HEK293 (cell line): Measurements from ENCODE around the gene COX7A2.
A peak's percentile ranks its signal among the peaks of the same experiment; 100 is the strongest.

Experiments
- ELK4 ChIP-seq: IDR thresholded peaks from 2 replicates; pipeline ENCODE4 v1.6.1; 2011; ENCODE audit warnings: mild to moderate bottlenecking, low read depth, low read length, borderline replicate concordance
- KLF16 ChIP-seq: fragments of 450-650 bp; formaldehyde crosslinking; IDR thresholded peaks from 2 replicates; pipeline ENCODE4 v1.5.1; 2017; ENCODE audit warnings: missing biosample characterization, missing genetic modification characterization
- KLF9 ChIP-seq: fragments of 450-650 bp; formaldehyde crosslinking; IDR thresholded peaks from 2 replicates; pipeline ENCODE4 v1.5.1; 2016; ENCODE audit warnings: missing biosample characterization, missing genetic modification characterization, low read depth
- PRDM1 ChIP-seq: fragments of 450-650 bp; formaldehyde crosslinking; IDR thresholded peaks from 2 replicates; pipeline ENCODE4; 2016; ENCODE audit warnings: missing biosample characterization, missing genetic modification characterization
- PRDM4 ChIP-seq: fragments of 450-650 bp; formaldehyde crosslinking; IDR thresholded peaks from 2 replicates; pipeline ENCODE4 v1.5.1; 2017; ENCODE audit warnings: missing biosample characterization, missing genetic modification characterization
- REPIN1 ChIP-seq: fragments of 450-650 bp; formaldehyde crosslinking; IDR thresholded peaks from 2 replicates; pipeline ENCODE4 v1.5.1; 2017; ENCODE audit warnings: missing biosample characterization, missing genetic modification characterization, low read depth
- TRIM28 ChIP-seq: IDR thresholded peaks from 2 replicates; pipeline ENCODE4 v1.6.1; 2011; ENCODE audit warnings: low read length, control low read depth, borderline replicate concordance
- ZBTB1 ChIP-seq: fragments of 450-650 bp; formaldehyde crosslinking; IDR thresholded peaks from 2 replicates; pipeline ENCODE4 v1.5.1; 2016; ENCODE audit warnings: missing biosample characterization, missing genetic modification characterization
- ZBTB21 ChIP-seq: fragments of 450-650 bp; formaldehyde crosslinking; IDR thresholded peaks from 2 replicates; pipeline ENCODE4 v1.5.1; 2017; ENCODE audit warnings: missing biosample characterization, missing genetic modification characterization
- ZBTB44 ChIP-seq: fragments of 450-650 bp; IDR thresholded peaks from 2 replicates; pipeline ENCODE4 v1.5.1; 2018; ENCODE audit warnings: missing biosample characterization, mild to moderate bottlenecking, missing genetic modification characterization
- ZBTB8A ChIP-seq: fragments of 450-650 bp; formaldehyde crosslinking; IDR thresholded peaks from 2 replicates; pipeline ENCODE4 v1.5.1; 2016; ENCODE audit warnings: missing biosample characterization, missing genetic modification characterization
- ZFHX2 ChIP-seq: fragments of 450-650 bp; formaldehyde crosslinking; conservative IDR thresholded peaks from 2 replicates; pipeline ENCODE4 v1.5.1; 2016; ENCODE audit warnings: missing biosample characterization, missing genetic modification characterization
- ZFP41 ChIP-seq: fragments of 450-650 bp; formaldehyde crosslinking; IDR thresholded peaks from 2 replicates; pipeline ENCODE4 v1.5.1; 2016; ENCODE audit warnings: missing biosample characterization, missing genetic modification characterization, borderline replicate concordance
- ZFP69B ChIP-seq: fragments of 450-650 bp; formaldehyde crosslinking; IDR thresholded peaks from 2 replicates; pipeline ENCODE4 v1.5.1; 2016; ENCODE audit warnings: missing biosample characterization, missing genetic modification characterization
- ZNF16 ChIP-seq: fragments of 450-650 bp; formaldehyde crosslinking; IDR thresholded peaks from 2 replicates; pipeline ENCODE4 v1.5.1; 2016; ENCODE audit warnings: low read depth, missing biosample characterization, missing genetic modification characterization
- ZNF2 ChIP-seq: fragments of 450-650 bp; formaldehyde crosslinking; IDR thresholded peaks from 2 replicates; pipeline ENCODE4 v1.5.1; 2016; ENCODE audit warnings: missing biosample characterization, missing genetic modification characterization
- ZNF23 ChIP-seq: fragments of 450-650 bp; formaldehyde crosslinking; IDR thresholded peaks from 2 replicates; pipeline ENCODE4 v1.5.1; 2016; ENCODE audit warnings: missing biosample characterization, missing genetic modification characterization, borderline replicate concordance
- ZNF239 ChIP-seq: fragments of 450-650 bp; formaldehyde crosslinking; IDR thresholded peaks from 2 replicates; pipeline ENCODE4 v1.5.1; 2016; ENCODE audit warnings: missing biosample characterization, missing genetic modification characterization
- ZNF473 ChIP-seq: fragments of 450-650 bp; formaldehyde crosslinking; IDR thresholded peaks from 2 replicates; pipeline ENCODE4 v1.5.1; 2017; ENCODE audit warnings: missing biosample characterization, missing genetic modification characterization
- ZNF585B ChIP-seq: fragments of 450-650 bp; formaldehyde crosslinking; IDR thresholded peaks from 2 replicates; pipeline ENCODE4 v1.5.1; 2016; ENCODE audit warnings: missing biosample characterization, missing genetic modification characterization
- ZNF596 ChIP-seq: fragments of 450-650 bp; IDR thresholded peaks from 2 replicates; pipeline ENCODE4 v1.5.0; 2018; ENCODE audit warnings: missing biosample characterization, mild to moderate bottlenecking, missing genetic modification characterization, moderate library complexity
- ZNF664 ChIP-seq: fragments of 450-650 bp; formaldehyde crosslinking; IDR thresholded peaks from 2 replicates; pipeline ENCODE4 v1.5.1; 2016; ENCODE audit warnings: missing biosample characterization, missing genetic modification characterization
- ZNF670 ChIP-seq: fragments of 450-650 bp; formaldehyde crosslinking; IDR thresholded peaks from 2 replicates; pipeline ENCODE4 v1.5.1; 2016; ENCODE audit warnings: missing biosample characterization, missing genetic modification characterization, low read depth
- ZNF776 ChIP-seq: fragments of 450-650 bp; formaldehyde crosslinking; IDR thresholded peaks from 2 replicates; pipeline ENCODE4 v1.5.0; 2017; ENCODE audit warnings: missing biosample characterization, missing genetic modification characterization, borderline replicate concordance
- ZSCAN16 ChIP-seq: fragments of 450-650 bp; formaldehyde crosslinking; IDR thresholded peaks from 2 replicates; pipeline ENCODE4 v1.5.1; 2016; ENCODE audit warnings: missing biosample characterization, missing genetic modification characterization
- TF ChIP-seq, protein P1 (sequence below): fragments of 450-650 bp; formaldehyde crosslinking; IDR thresholded peaks from 2 replicates; pipeline ENCODE4 v1.5.1; 2016; ENCODE audit warnings: missing biosample characterization, missing genetic modification characterization
- TF ChIP-seq, protein P2 (sequence below): fragments of 450-650 bp; formaldehyde crosslinking; IDR thresholded peaks from 2 replicates; pipeline ENCODE4 v1.5.1; 2017; ENCODE audit warnings: missing biosample characterization, missing genetic modification characterization
- TF ChIP-seq, protein P3 (sequence below): fragments of 450-650 bp; formaldehyde crosslinking; IDR thresholded peaks from 2 replicates; pipeline ENCODE4 v1.5.1; 2016; ENCODE audit warnings: missing biosample characterization, missing genetic modification characterization
- TF ChIP-seq, protein P4 (sequence below): fragments of 450-650 bp; formaldehyde crosslinking; IDR thresholded peaks from 2 replicates; pipeline ENCODE4 v1.5.1; 2016; ENCODE audit warnings: missing biosample characterization, missing genetic modification characterization

Gene COX7A2

GRCh38 chr6:75217193-75217592, 26.4 kb downstream of the COX7A2 start (continued):
- TF ChIP-seq, protein P1, sequence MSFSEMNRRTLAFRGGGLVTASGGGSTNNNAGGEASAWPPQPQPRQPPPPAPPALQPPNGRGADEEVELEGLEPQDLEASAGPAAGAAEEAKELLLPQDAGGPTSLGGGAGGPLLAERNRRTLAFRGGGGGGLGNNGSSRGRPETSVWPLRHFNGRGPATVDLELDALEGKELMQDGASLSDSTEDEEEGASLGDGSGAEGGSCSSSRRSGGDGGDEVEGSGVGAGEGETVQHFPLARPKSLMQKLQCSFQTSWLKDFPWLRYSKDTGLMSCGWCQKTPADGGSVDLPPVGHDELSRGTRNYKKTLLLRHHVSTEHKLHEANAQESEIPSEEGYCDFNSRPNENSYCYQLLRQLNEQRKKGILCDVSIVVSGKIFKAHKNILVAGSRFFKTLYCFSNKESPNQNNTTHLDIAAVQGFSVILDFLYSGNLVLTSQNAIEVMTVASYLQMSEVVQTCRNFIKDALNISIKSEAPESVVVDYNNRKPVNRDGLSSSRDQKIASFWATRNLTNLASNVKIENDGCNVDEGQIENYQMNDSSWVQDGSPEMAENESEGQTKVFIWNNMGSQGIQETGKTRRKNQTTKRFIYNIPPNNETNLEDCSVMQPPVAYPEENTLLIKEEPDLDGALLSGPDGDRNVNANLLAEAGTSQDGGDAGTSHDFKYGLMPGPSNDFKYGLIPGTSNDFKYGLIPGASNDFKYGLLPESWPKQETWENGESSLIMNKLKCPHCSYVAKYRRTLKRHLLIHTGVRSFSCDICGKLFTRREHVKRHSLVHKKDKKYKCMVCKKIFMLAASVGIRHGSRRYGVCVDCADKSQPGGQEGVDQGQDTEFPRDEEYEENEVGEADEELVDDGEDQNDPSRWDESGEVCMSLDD (tag by site-specific recombination), result no peak
- no peak for TF ChIP-seq KLF16
- TF ChIP-seq ZNF596 (tag by site-specific recombination), result no peak
- TF ChIP-seq ZNF473 (tag by site-specific recombination), result no peak
- no peak for TF ChIP-seq ZBTB1 (tag by site-specific recombination)
- no peak for TF ChIP-seq REPIN1
- no peak for TF ChIP-seq ZNF776 (tag by site-specific recombination)
- TF ChIP-seq PRDM1 (tag by site-specific recombination), result no peak
- no peak for TF ChIP-seq ZNF2 (tag by site-specific recombination)
- no peak for TF ChIP-seq KLF9 (tag by site-specific recombination)
- TF ChIP-seq ZNF23, result no peak
- TF ChIP-seq, protein P2, sequence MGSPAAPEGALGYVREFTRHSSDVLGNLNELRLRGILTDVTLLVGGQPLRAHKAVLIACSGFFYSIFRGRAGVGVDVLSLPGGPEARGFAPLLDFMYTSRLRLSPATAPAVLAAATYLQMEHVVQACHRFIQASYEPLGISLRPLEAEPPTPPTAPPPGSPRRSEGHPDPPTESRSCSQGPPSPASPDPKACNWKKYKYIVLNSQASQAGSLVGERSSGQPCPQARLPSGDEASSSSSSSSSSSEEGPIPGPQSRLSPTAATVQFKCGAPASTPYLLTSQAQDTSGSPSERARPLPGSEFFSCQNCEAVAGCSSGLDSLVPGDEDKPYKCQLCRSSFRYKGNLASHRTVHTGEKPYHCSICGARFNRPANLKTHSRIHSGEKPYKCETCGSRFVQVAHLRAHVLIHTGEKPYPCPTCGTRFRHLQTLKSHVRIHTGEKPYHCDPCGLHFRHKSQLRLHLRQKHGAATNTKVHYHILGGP (tag by site-specific recombination), result peak; percentile 93
- TF ChIP-seq ZSCAN16, result no peak
- peak; percentile 18; the same call in 1 of the 2 replicates for TF ChIP-seq ZFHX2 (tag by site-specific recombination)
- no peak for TF ChIP-seq ZNF585B (tag by site-specific recombination)
- TF ChIP-seq ZBTB8A (tag by site-specific recombination), result no peak
- 0 out of 2 replicates have a peak, but pooled peaks have one; percentile 18 for TF ChIP-seq ZFP69B (tag by site-specific recombination)
- no peak for TF ChIP-seq ZBTB44
- TF ChIP-seq ZNF239, result no peak
- TF ChIP-seq ZNF670 (tag by site-specific recombination), result no peak
- no peak for TF ChIP-seq ZFP41 (tag by site-specific recombination)
- peak; percentile 86 for TF ChIP-seq ZBTB21 (tag by site-specific recombination)
- TF ChIP-seq PRDM4 (tag by site-specific recombination), result no peak
- TF ChIP-seq, protein P3, sequence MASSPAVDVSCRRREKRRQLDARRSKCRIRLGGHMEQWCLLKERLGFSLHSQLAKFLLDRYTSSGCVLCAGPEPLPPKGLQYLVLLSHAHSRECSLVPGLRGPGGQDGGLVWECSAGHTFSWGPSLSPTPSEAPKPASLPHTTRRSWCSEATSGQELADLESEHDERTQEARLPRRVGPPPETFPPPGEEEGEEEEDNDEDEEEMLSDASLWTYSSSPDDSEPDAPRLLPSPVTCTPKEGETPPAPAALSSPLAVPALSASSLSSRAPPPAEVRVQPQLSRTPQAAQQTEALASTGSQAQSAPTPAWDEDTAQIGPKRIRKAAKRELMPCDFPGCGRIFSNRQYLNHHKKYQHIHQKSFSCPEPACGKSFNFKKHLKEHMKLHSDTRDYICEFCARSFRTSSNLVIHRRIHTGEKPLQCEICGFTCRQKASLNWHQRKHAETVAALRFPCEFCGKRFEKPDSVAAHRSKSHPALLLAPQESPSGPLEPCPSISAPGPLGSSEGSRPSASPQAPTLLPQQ (tag by site-specific recombination), result peak; percentile 38
- TF ChIP-seq ZNF664, result no peak
- no peak for TF ChIP-seq ZNF16
- peak; percentile 41; the same call in 1 of the 2 replicates for TF ChIP-seq TRIM28
- TF ChIP-seq, protein P4, sequence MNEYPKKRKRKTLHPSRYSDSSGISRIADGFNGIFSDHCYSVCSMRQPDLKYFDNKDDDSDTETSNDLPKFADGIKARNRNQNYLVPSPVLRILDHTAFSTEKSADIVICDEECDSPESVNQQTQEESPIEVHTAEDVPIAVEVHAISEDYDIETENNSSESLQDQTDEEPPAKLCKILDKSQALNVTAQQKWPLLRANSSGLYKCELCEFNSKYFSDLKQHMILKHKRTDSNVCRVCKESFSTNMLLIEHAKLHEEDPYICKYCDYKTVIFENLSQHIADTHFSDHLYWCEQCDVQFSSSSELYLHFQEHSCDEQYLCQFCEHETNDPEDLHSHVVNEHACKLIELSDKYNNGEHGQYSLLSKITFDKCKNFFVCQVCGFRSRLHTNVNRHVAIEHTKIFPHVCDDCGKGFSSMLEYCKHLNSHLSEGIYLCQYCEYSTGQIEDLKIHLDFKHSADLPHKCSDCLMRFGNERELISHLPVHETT, result peak; percentile 75
- TF ChIP-seq ELK4, result no peak
